ENCODE results near the gene SPDYC. TPM values are rescaled to one million over a fixed set of nuclear protein-coding genes. Genes with fewer than 3 reads are reported as not detected.

Gene SPDYC
- total RNA-seq, 1 donor from 2014 or later = not detected

DNA sequence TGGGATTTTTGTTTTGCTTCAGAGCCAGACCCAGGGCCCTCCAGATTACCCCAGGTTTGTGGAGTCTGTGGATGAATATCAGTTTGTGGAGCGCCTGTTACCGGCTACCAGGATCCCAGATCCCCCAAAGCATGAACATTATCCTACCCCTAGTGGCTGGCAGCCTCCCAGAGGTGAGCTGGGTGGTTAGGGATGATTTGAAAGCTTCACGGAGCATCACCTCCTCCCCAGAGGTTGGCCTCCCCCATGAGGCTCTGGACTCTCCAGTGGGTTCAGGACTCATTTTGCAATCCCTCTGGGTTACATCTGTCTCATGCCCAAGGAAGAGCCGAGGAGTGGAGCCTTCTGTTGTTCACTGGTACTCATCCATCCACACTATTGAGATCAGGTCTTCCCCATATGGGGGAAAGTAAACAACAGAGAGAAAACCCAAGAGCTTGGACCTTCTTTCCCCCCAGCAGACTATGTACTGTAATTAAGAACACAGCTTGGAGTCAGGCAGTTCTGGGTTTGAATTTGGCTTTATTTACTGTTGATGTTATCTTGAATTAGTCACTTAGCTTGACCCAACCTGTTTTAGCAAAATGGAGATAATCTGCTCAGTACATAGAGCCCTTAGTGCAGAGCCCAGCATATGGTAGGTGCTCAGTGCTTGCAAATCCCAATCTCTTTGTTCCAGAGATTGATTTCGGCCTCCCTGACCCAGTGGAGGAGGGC is 45.4 kb upstream of the SPDYC start:
- no peak for FAIRE-seq
- H3K36me3 ChIP-seq (ENCODE audit: insufficient read depth, low read length) = peaks cover 39% of the 10 kb centered on the region

DNA sequence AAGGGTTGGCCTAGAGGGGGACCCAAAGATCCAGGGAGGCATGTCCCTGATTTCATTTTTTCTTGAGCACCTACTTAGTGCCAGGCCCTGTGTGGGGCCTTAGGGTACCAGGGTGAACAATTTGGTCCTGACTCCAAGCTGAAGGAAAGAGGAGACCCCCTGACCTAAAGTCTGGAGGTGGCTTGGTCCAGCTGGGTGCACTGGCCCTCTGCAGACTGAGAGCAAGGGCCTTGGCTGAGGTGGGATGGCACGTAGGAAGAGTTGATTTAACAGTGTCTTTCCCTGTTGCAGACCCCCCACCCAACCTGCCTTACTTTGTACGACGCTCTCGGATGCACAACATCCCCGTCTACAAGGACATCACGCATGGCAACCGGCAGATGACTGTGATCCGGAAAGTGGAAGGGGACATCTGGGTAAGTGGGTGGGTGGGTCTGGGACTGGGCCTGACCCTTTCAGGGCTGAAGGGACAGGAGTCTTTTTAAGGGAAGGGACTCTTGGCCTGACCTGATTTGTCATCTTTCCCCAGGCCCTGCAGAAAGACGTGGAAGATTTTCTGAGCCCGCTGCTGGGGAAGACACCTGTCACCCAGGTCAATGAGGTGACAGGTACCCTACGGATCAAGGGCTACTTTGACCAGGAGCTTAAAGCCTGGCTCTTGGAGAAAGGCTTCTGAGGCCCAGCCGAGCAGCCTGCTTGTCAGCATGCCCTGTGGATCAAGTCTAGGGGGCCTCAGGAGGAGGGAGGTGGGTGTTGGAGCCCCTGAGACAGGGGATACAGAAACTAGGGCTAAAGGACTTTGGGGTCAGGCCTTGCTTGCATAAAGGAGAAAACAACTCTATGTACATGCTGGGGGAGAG is 44.6 kb upstream of the SPDYC start:
- Histone ChIP-seq H3K4me2 (ENCODE audit: low read length) (no peak overlapping the region), H4K20me1 (ENCODE audit: insufficient read depth, low read length) (peaks cover 53% of the 10 kb centered on the region), H3K27me3 (ENCODE audit: insufficient read depth, low read length) (no peaks in the 10 kb centered on the region), H3K27ac (ENCODE audit: low read depth, low read length) (no peak overlapping the region), H3K36me3 (ENCODE audit: insufficient read depth, low read length) (peaks cover 36% of the 10 kb centered on the region), H3K4me3 (ENCODE audit: insufficient read depth, low read depth, low read length) (no peak overlapping the region), H3K79me2 (ENCODE audit: insufficient read depth, low read length) (peaks cover 47% of the 10 kb centered on the region), H3K4me1 (ENCODE audit: insufficient read depth, low read length) (peaks cover 12% of the 10 kb centered on the region), H3K9ac (ENCODE audit: low read length) (no peak overlapping the region), H2AFZ (ENCODE audit: low read depth, low read length) (no peak overlapping the region), H3K9me3 (ENCODE audit: insufficient read depth, low read depth, low read length) (no peaks in the 10 kb centered on the region)
- DNase-seq (ENCODE audit: low read depth) (no peak), FAIRE-seq (no peak)
- H3K27ac Mint-ChIP-seq (ENCODE audit: unreplicated experiment) = no peak overlapping the region
- no peak overlapping the region for H3K4me3 Mint-ChIP-seq (ENCODE audit: unreplicated experiment)
- H3K36me3 Mint-ChIP-seq (ENCODE audit: low read depth, unreplicated experiment) = peaks cover 16% of the 10 kb centered on the region
- peaks cover 10% of the 10 kb centered on the region for H3K4me1 Mint-ChIP-seq (ENCODE audit: low read depth, unreplicated experiment)
- H3K27me3 Mint-ChIP-seq (ENCODE audit: low read depth, unreplicated experiment) = no peaks in the 10 kb centered on the region
- TF ChIP-seq, protein P1, sequence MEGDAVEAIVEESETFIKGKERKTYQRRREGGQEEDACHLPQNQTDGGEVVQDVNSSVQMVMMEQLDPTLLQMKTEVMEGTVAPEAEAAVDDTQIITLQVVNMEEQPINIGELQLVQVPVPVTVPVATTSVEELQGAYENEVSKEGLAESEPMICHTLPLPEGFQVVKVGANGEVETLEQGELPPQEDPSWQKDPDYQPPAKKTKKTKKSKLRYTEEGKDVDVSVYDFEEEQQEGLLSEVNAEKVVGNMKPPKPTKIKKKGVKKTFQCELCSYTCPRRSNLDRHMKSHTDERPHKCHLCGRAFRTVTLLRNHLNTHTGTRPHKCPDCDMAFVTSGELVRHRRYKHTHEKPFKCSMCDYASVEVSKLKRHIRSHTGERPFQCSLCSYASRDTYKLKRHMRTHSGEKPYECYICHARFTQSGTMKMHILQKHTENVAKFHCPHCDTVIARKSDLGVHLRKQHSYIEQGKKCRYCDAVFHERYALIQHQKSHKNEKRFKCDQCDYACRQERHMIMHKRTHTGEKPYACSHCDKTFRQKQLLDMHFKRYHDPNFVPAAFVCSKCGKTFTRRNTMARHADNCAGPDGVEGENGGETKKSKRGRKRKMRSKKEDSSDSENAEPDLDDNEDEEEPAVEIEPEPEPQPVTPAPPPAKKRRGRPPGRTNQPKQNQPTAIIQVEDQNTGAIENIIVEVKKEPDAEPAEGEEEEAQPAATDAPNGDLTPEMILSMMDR (IDR thresholded peaks at IDR 0.05; ENCODE audit: insufficient read depth, low read depth, low read length) = no peak
- TF ChIP-seq EZH2 (IDR thresholded peaks at IDR 0.05; ENCODE audit: insufficient read depth, low read length) = no peak
- no peaks in the 10 kb centered on the region for H3K9me3 Mint-ChIP-seq (ENCODE audit: unreplicated experiment)

More for the DNA sequence above, 45.4 kb upstream of the SPDYC start:
- DNase-seq (ENCODE audit: low read depth) = no peak
- Histone ChIP-seq H3K27ac (ENCODE audit: low read depth, low read length) (no peak overlapping the region), H3K9ac (ENCODE audit: low read length) (no peak overlapping the region), H3K4me1 (ENCODE audit: insufficient read depth, low read length) (peaks cover 12% of the 10 kb centered on the region), H4K20me1 (ENCODE audit: insufficient read depth, low read length) (peaks cover 50% of the 10 kb centered on the region), H3K4me2 (ENCODE audit: low read length) (no peak overlapping the region), H3K79me2 (ENCODE audit: insufficient read depth, low read length) (peaks cover 55% of the 10 kb centered on the region), H3K9me3 (ENCODE audit: insufficient read depth, low read depth, low read length) (no peaks in the 10 kb centered on the region), H3K4me3 (ENCODE audit: insufficient read depth, low read depth, low read length) (no peak overlapping the region), H3K27me3 (ENCODE audit: insufficient read depth, low read length) (no peaks in the 10 kb centered on the region), H2AFZ (ENCODE audit: low read depth, low read length) (no peak overlapping the region)
- H3K4me1 Mint-ChIP-seq (ENCODE audit: low read depth, unreplicated experiment) = peaks cover 10% of the 10 kb centered on the region
- H3K36me3 Mint-ChIP-seq (ENCODE audit: low read depth, unreplicated experiment) = peaks cover 16% of the 10 kb centered on the region
- H3K27me3 Mint-ChIP-seq (ENCODE audit: low read depth, unreplicated experiment) = no peaks in the 10 kb centered on the region
- peak overlapping the region; percentile 66 for H3K4me3 Mint-ChIP-seq (ENCODE audit: unreplicated experiment)
- TF ChIP-seq EZH2 (IDR thresholded peaks at IDR 0.05; ENCODE audit: insufficient read depth, low read length) = no peak
- TF ChIP-seq, protein P1 (IDR thresholded peaks at IDR 0.05; ENCODE audit: insufficient read depth, low read depth, low read length) = no peak
- H3K9me3 Mint-ChIP-seq (ENCODE audit: unreplicated experiment) = no peaks in the 10 kb centered on the region
- H3K27ac Mint-ChIP-seq (ENCODE audit: unreplicated experiment) = no peak overlapping the region

Data from astrocyte (in vitro differentiated cells and primary cell).